Measurements from ENCODE around the gene CLDN8.

The CLDN8 gene

DNA sequence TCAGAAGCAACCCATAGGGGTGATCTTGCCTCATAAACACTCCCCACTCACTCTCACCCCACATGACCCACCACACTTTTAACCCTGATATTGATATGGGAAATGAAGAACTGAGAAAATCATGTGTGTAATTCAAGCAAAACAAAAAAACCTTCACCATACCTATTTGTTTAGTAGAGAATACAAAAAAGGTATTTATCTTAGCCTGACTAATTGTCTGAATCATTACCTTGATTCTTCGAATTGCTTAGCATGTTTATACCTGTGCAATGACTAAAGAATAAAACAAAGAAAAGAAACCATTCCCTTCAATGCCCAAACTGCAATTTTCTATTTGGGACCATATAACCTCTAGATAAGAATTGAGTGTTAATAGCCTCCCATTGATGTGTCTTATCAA, 51.1 kb downstream of the CLDN8 start:
- DNase-seq (ENCODE audit: low read depth): no peak
- TF ChIP-seq, protein P1, sequence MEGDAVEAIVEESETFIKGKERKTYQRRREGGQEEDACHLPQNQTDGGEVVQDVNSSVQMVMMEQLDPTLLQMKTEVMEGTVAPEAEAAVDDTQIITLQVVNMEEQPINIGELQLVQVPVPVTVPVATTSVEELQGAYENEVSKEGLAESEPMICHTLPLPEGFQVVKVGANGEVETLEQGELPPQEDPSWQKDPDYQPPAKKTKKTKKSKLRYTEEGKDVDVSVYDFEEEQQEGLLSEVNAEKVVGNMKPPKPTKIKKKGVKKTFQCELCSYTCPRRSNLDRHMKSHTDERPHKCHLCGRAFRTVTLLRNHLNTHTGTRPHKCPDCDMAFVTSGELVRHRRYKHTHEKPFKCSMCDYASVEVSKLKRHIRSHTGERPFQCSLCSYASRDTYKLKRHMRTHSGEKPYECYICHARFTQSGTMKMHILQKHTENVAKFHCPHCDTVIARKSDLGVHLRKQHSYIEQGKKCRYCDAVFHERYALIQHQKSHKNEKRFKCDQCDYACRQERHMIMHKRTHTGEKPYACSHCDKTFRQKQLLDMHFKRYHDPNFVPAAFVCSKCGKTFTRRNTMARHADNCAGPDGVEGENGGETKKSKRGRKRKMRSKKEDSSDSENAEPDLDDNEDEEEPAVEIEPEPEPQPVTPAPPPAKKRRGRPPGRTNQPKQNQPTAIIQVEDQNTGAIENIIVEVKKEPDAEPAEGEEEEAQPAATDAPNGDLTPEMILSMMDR (IDR thresholded peaks at IDR 0.05; ENCODE audit: control insufficient read depth, insufficient read depth, low read depth, low read length, missing control alignments): no peak
- no peak overlapping the region for H3K4me3 ChIP-seq (ENCODE audit: control insufficient read depth, low read depth, low read length)
